Measurements from ENCODE around the gene DENND4A. TPM values are rescaled to one million over a fixed set of nuclear protein-coding genes. Genes with fewer than 3 reads are reported as not detected.

The DENND4A gene
- total RNA-seq, 1 donor from 2014 or later: 8.5 TPM

DNA sequence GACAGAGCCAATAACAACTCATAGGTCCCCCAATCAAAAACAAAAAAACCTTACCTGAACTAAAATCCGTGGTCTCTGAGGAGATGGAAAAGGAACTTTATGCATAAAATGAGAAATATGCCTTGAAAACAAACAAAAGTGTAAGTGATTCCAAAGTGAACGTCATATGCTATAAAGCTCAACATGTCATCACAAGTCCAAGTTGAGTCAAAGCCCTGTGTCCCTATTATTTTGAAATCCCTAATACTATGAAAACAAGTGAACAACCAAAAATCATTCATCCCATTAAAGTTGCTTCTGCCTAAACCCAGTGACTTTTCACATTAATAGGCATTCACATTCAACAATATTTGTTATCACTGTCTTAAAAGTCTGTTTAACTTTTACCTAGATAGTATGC is 59.4 kb downstream of the DENND4A start:
- DNase-seq (ENCODE audit: low read depth): no peak
- no peaks in the 10 kb centered on the region for H3K36me3 ChIP-seq (ENCODE audit: control insufficient read depth, insufficient read depth, low read length)
- TF ChIP-seq, protein P1, sequence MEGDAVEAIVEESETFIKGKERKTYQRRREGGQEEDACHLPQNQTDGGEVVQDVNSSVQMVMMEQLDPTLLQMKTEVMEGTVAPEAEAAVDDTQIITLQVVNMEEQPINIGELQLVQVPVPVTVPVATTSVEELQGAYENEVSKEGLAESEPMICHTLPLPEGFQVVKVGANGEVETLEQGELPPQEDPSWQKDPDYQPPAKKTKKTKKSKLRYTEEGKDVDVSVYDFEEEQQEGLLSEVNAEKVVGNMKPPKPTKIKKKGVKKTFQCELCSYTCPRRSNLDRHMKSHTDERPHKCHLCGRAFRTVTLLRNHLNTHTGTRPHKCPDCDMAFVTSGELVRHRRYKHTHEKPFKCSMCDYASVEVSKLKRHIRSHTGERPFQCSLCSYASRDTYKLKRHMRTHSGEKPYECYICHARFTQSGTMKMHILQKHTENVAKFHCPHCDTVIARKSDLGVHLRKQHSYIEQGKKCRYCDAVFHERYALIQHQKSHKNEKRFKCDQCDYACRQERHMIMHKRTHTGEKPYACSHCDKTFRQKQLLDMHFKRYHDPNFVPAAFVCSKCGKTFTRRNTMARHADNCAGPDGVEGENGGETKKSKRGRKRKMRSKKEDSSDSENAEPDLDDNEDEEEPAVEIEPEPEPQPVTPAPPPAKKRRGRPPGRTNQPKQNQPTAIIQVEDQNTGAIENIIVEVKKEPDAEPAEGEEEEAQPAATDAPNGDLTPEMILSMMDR (IDR thresholded peaks at IDR 0.05; ENCODE audit: insufficient read depth, low read length, poor library complexity, severe bottlenecking): no peak
- H3K4me3 ChIP-seq (ENCODE audit: low read depth, low read length): no peak overlapping the region
- H3K27me3 ChIP-seq (ENCODE audit: control insufficient read depth, insufficient read depth, low read length): no peaks in the 10 kb centered on the region

DNA sequence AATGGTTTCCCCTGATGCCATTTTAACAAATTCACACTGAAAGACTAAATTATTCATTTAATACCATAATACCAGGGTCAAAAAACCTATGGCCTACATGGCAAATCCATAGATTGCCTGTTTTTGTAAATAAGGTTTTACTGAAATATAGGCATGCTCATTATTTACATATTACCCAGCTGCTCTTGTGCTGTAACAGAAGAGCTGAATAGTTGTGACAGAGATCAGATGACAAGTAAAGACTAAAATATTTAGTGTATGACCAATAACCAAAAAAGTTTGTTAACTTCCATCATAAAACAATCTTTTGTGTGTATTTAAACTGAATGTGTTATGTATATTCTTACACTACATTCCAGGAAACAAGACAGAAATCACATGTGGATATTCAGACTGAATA is 60.2 kb downstream of the DENND4A start:
- Histone ChIP-seq H3K36me3 (ENCODE audit: control insufficient read depth, insufficient read depth, low read length) (no peaks in the 10 kb centered on the region), H3K27me3 (ENCODE audit: control insufficient read depth, insufficient read depth, low read length) (no peaks in the 10 kb centered on the region), H3K4me3 (ENCODE audit: low read depth, low read length) (no peak overlapping the region)
- TF ChIP-seq, protein P1 (IDR thresholded peaks at IDR 0.05; ENCODE audit: insufficient read depth, low read length, poor library complexity, severe bottlenecking): no peak
- DNase-seq (ENCODE audit: low read depth): no peak

DNA sequence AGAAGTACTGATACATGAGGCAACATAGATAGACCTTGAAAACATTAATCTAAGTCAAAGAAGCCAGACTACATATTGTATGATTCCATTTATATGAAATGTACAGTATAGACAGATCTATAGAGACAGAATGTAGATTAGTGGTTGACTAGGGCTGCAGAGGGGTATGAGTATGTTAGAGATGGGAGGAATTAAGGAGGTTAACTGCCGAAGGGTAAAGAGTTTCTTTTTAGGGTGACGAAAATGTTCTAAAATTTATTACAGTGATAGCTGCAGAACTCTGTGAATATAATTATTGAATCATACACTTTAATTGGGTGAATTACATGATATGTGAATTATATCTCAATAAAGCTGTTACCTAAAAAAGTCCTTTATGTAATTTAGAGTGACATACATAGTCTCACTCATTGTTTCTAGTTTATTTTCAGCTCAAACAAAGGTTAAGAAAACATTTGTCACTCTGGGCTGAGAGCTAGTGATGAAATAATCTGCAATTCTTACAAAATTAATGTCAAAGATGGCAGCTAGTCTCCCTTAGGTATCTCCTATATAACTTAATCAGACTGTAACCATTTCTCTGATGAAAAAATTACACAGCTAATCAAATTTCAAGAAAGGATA is 61.4 kb downstream of the DENND4A start:
- TF ChIP-seq, protein P1 (IDR thresholded peaks at IDR 0.05; ENCODE audit: insufficient read depth, low read length, poor library complexity, severe bottlenecking): no peak
- no peaks in the 10 kb centered on the region for H3K27me3 ChIP-seq (ENCODE audit: control insufficient read depth, insufficient read depth, low read length)
- H3K36me3 ChIP-seq (ENCODE audit: control insufficient read depth, insufficient read depth, low read length): no peaks in the 10 kb centered on the region
- no peak overlapping the region for H3K4me3 ChIP-seq (ENCODE audit: low read depth, low read length)
- no peak for DNase-seq (ENCODE audit: low read depth)

DNA sequence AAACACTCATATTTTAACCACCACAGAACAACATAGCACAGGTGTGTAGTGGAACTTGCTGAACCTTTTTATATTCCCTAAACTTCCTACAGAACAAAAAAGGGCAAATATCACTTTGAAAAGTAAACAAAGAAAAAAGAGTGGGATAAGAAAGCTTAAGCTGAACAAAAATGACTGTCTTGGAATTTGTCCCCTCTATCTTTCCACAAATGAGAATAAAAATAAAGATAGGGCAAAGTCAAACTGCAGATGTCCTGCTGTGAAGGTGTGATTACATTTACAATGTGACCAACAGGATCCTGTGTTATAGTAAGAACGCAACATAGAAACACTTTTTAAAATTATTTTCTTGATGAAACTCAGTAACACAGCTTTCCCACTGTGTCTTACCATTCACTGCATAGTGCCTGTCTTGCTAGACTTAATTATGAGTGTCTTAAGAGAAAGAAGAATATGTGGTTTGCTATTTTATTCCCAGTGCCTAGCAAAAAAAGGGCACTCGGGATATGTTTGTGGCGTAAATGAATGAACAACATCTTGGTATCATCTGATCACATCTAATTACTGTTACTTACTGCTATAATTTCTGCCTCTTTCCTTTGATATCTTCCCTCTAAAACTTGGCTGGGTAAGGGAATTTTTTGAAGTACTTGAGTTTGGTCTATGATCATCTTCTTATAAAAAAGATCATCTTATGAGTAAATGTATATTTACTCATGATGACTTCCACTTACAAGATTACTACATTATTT is 67.5 kb downstream of the DENND4A start:
- H3K36me3 ChIP-seq (ENCODE audit: control insufficient read depth, insufficient read depth, low read length): no peaks in the 10 kb centered on the region
- H3K27me3 ChIP-seq (ENCODE audit: control insufficient read depth, insufficient read depth, low read length): no peaks in the 10 kb centered on the region
- no peak for DNase-seq (ENCODE audit: low read depth)
- H3K4me3 ChIP-seq (ENCODE audit: low read depth, low read length): no peak overlapping the region
- TF ChIP-seq, protein P1 (IDR thresholded peaks at IDR 0.05; ENCODE audit: insufficient read depth, low read length, poor library complexity, severe bottlenecking): no peak

DNA sequence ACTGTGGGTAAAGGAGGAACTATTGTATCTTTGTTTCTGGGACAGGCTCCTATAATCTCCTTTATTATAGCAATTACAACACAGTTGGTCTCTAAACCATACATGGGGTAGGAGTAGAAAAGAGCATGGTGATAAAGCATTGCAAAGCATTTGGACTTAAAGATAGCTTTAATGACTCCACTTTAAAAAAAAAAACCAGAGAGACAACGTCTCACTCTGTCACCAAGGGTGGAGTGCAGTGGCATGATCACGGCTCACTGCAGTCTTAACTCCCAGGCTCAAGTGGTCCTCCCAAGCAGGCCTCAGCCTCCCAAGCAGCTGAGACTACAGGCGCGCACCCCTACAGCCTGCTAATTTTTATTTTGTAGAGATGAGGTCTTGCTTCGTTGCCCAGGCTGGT is 68.2 kb downstream of the DENND4A start:
- H3K36me3 ChIP-seq (ENCODE audit: control insufficient read depth, insufficient read depth, low read length): no peaks in the 10 kb centered on the region
- H3K4me3 ChIP-seq (ENCODE audit: low read depth, low read length): no peak overlapping the region
- no peaks in the 10 kb centered on the region for H3K27me3 ChIP-seq (ENCODE audit: control insufficient read depth, insufficient read depth, low read length)
- TF ChIP-seq, protein P1 (IDR thresholded peaks at IDR 0.05; ENCODE audit: insufficient read depth, low read length, poor library complexity, severe bottlenecking): no peak
- DNase-seq (ENCODE audit: low read depth): no peak
